Activated CD4-positive, alpha-beta T cell treated with anti-CD3 and anti-CD28 coated beads, Interleukin-2, amount 10 ng/mL, durations not matched to agents 7 days and 5 days (primary cell): Measurements from ENCODE around the gene DYNC1H1. TPM values are rescaled to one million over a fixed set of nuclear protein-coding genes. Genes with fewer than 3 reads are reported as not detected.

Source experiments
- CTCF ChIA-PET: fragments of 350-600 bp; sonication (Branson Sonifier 250); formaldehyde crosslinking; loops from one replicate; lab custom pipeline; 2021; ENCODE audit warnings: antibody characterized with exemption; lab: Charles Lee
- POLR2A ChIA-PET: fragments of 350-600 bp; sonication (Branson Sonifier 250); formaldehyde crosslinking; loops from one replicate; lab custom pipeline; 2021; ENCODE audit warnings: antibody characterized with exemption; lab: Charles Lee
- DNase-seq: peaks from one replicate; pipeline ENCODE4 v3.0.0-alpha.2; 2020
- H3K27ac Mint-ChIP-seq: one replicate; pipeline ENCODE4 v1.8.0; 2021; ENCODE audit warnings: mild to moderate bottlenecking, moderate library complexity, mixed read lengths
- H3K27me3 Mint-ChIP-seq: one replicate; pipeline ENCODE4 v1.8.0; 2021; ENCODE audit warnings: mixed read lengths
- H3K36me3 Mint-ChIP-seq: one replicate; pipeline ENCODE4 v1.8.0; 2021; ENCODE audit warnings: low read depth, mixed read lengths
- H3K4me1 Mint-ChIP-seq: one replicate; pipeline ENCODE4 v1.8.0; 2021; ENCODE audit warnings: mixed read lengths
- H3K4me3 Mint-ChIP-seq: one replicate; pipeline ENCODE4 v1.8.0; 2021; ENCODE audit warnings: mild to moderate bottlenecking, moderate library complexity, mixed read lengths
- H3K9me3 Mint-ChIP-seq: one replicate; pipeline ENCODE4 v1.8.0; 2021; ENCODE audit warnings: mixed read lengths
- total RNA-seq, 2 experiments: library from RNA; stranded (reverse); gene quantifications; one replicate each; pipeline ENCODE4 v1.2.3, GENCODE V29; 2021

The DYNC1H1 gene
- total RNA-seq, 2 experiments from 2014 or later = 262 to 264 TPM

GRCh38 chr14:102097441-102098135, 133.2 kb downstream of the DYNC1H1 start:
- ChIA-PET CTCF (interaction anchor here (0.7 to 2.0 kb wide), 6 partner anchors 9 to 66 kb away, joined by 3 to 5 read pairs (median 4); no protein-coding TSS in a partner anchor), POLR2A (interaction anchor here (0.6 kb wide), 1 partner anchor 20 kb away, joined by 4 read pairs; no protein-coding TSS in a partner anchor)
- Mint-ChIP-seq H3K27me3 (no peaks in the 10 kb centered on the region), H3K27ac (peak overlapping the region; percentile 36), H3K4me3 (no peak overlapping the region), H3K4me1 (peaks cover 8% of the 10 kb centered on the region), H3K36me3 (no peaks in the 10 kb centered on the region), H3K9me3 (no peaks in the 10 kb centered on the region)
- no peak for DNase-seq

GRCh38 chr14:102103062-102103695, 138.8 kb downstream of the DYNC1H1 start:
- CTCF ChIA-PET = no interaction called here
- Mint-ChIP-seq H3K36me3 (no peaks in the 10 kb centered on the region), H3K27me3 (peaks cover 4% of the 10 kb centered on the region), H3K27ac (no peak overlapping the region), H3K4me1 (no peaks in the 10 kb centered on the region), H3K4me3 (no peak overlapping the region), H3K9me3 (no peaks in the 10 kb centered on the region)
- POLR2A ChIA-PET = no interaction called here
- DNase-seq = no peak

- H3K4me1 Mint-ChIP-seq = no peaks in the 10 kb centered on the region
- POLR2A ChIA-PET = no interaction called here
Observed at GRCh38 chr14:102105369-102105768, 141.0 kb downstream of the DYNC1H1 start.

More at GRCh38 chr14:102105369-102105768, 141.0 kb downstream of the DYNC1H1 start:
- Mint-ChIP-seq H3K27me3 (peaks cover 4% of the 10 kb centered on the region), H3K9me3 (peaks cover 3% of the 10 kb centered on the region), H3K4me3 (no peak overlapping the region), H3K27ac (no peak overlapping the region), H3K36me3 (no peaks in the 10 kb centered on the region)
- no peak for DNase-seq
- CTCF ChIA-PET = no interaction called here

Other genes with a start within 250 kb of the DYNC1H1 start
- gene PPP2R5C, start 202.9 kb upstream of the DYNC1H1 start, total RNA-seq = 100 to 1,000 TPM; 291 to 300 TPM
- gene HSP90AA1, start 122.5 kb downstream of the DYNC1H1 start, total RNA-seq = 100 to 1,000 TPM; 527 to 575 TPM
- gene WDR20, start 175.3 kb downstream of the DYNC1H1 start, total RNA-seq = 10 to 100 TPM; 24.7 to 35.7 TPM